Kidney epithelial cell (primary cell): ENCODE data around the gene NCKAP5. TPM values are rescaled to one million over a fixed set of nuclear protein-coding genes. Genes with fewer than 3 reads are reported as not detected.

Experiments
- DNase-seq: peaks from one replicate; pipeline ENCODE4 v3.0.0-alpha.2; 2010; ENCODE audit warnings: low read depth
- H3K27me3 ChIP-seq: 2 replicates; pipeline ENCODE4 v1.6.0; 2011; ENCODE audit warnings: low read length; ENCODE audit not compliant: control insufficient read depth, insufficient read depth
- H3K36me3 ChIP-seq: 2 replicates; pipeline ENCODE4 v1.5.1; 2011; ENCODE audit warnings: low read length; ENCODE audit not compliant: control insufficient read depth, insufficient read depth
- H3K4me3 ChIP-seq: 2 replicates; pipeline ENCODE4 v1.5.1; 2011; ENCODE audit warnings: low read depth, mild to moderate bottlenecking, control low read depth, low read length
- total RNA-seq: library from RNA; depleted of rRNA; stranded (reverse); fragments of >200 nt; gene quantifications from 2 replicates; pipeline ENCODE4 v1.2.3, GENCODE V29; 2015
- TF ChIP-seq, protein P1 (sequence below): IDR thresholded peaks from 2 replicates; pipeline ENCODE4 v1.5.1; 2011; ENCODE audit warnings: mild to moderate bottlenecking, moderate library complexity, low read length, control low read depth, inconsistent platforms; ENCODE audit not compliant: insufficient read depth, poor library complexity, severe bottlenecking

NCKAP5 gene
- total RNA-seq, 1 donor from 2014 or later = 0.33 TPM

DNA sequence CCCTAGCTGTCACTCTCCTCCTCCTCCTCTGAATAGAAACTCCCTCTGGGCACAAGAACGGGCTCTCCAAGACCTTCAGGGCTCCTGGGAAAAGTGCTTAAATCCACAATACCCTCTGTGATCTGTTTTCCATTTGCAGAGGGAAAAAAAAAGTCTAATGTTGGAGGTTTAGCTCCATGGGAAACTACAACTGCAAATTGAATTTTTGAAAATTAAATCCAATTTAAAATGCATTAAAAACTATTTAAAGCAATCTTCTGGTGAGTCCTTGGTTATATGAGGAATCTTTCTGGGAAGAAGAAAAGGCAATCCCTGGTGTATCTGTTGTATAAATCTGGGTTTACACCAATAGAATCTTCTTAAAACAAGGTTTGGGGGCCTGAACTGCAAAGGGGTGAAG lies 64.3 kb downstream of the NCKAP5 start:
- no peaks in the 10 kb centered on the region for H3K36me3 ChIP-seq
- DNase-seq = no peak
- TF ChIP-seq, protein P1, sequence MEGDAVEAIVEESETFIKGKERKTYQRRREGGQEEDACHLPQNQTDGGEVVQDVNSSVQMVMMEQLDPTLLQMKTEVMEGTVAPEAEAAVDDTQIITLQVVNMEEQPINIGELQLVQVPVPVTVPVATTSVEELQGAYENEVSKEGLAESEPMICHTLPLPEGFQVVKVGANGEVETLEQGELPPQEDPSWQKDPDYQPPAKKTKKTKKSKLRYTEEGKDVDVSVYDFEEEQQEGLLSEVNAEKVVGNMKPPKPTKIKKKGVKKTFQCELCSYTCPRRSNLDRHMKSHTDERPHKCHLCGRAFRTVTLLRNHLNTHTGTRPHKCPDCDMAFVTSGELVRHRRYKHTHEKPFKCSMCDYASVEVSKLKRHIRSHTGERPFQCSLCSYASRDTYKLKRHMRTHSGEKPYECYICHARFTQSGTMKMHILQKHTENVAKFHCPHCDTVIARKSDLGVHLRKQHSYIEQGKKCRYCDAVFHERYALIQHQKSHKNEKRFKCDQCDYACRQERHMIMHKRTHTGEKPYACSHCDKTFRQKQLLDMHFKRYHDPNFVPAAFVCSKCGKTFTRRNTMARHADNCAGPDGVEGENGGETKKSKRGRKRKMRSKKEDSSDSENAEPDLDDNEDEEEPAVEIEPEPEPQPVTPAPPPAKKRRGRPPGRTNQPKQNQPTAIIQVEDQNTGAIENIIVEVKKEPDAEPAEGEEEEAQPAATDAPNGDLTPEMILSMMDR = no peak
- no peak overlapping the region for H3K4me3 ChIP-seq
- H3K27me3 ChIP-seq = no peaks in the 10 kb centered on the region

DNA sequence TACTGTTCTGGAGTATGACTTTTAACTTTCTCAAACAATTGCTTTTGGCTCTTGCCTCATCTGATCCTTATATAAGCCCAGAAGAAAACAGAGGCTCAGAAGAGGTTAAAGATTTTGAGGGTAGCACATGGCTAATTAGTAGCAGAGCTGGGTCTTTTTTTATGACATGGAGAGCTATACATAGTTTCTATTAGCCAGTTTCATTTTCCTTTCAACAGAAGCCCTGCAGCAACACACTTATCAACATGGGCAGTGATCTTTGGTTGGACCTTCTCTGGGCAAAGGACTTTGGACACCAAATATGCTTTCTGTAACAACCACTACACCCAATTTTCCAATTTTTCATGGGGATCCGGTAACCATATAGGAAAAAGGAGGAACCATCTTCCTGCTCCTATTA lies 64.9 kb downstream of the NCKAP5 start:
- DNase-seq = no peak
- H3K27me3 ChIP-seq = no peaks in the 10 kb centered on the region
- H3K36me3 ChIP-seq = no peaks in the 10 kb centered on the region
- no peak overlapping the region for H3K4me3 ChIP-seq
- TF ChIP-seq, protein P1 = no peak

DNA sequence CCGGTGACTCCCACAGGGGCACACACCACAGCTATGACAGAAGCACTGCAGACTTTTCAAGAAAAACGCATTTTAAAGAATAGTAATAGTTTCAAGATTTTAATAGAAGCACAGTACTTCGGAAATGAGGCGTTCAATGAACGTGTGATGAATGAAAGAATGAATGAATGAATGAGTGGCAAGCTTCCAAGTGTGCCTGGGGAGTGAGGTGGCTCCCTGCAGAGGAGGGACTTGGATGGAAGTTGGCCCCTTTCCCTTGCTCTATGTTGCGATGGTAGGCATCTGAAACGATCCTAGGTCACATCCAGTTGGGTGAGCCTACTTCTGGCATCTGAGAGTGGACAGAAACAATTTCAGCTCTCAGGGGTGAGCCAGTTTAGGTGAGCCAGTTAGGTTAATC lies 65.6 kb downstream of the NCKAP5 start:
- Histone ChIP-seq H3K27me3 (no peaks in the 10 kb centered on the region), H3K4me3 (no peak overlapping the region), H3K36me3 (no peaks in the 10 kb centered on the region)
- TF ChIP-seq, protein P1 = no peak
- no peak for DNase-seq

DNA sequence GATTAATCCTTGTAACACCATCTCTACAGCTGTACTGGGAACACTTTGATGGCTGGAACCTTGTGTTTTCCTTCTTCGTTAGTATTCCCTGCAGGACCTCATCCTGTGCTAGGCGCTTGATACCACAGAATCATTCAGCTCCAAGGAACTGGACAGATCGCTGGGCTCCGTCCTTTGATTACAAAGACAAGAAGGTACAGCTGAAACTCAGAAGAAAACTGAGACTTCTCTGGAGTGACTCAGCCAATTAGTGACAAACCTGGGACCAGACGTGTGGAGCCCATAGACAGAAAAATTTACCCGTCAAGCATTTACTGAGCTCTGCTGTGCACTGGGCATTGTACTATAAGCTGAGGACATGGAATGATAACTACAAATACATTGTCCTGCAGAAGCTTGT lies 67.3 kb downstream of the NCKAP5 start:
- no peaks in the 10 kb centered on the region for H3K27me3 ChIP-seq
- TF ChIP-seq, protein P1 = no peak
- no peaks in the 10 kb centered on the region for H3K36me3 ChIP-seq
- no peak for DNase-seq
- no peak overlapping the region for H3K4me3 ChIP-seq

DNA sequence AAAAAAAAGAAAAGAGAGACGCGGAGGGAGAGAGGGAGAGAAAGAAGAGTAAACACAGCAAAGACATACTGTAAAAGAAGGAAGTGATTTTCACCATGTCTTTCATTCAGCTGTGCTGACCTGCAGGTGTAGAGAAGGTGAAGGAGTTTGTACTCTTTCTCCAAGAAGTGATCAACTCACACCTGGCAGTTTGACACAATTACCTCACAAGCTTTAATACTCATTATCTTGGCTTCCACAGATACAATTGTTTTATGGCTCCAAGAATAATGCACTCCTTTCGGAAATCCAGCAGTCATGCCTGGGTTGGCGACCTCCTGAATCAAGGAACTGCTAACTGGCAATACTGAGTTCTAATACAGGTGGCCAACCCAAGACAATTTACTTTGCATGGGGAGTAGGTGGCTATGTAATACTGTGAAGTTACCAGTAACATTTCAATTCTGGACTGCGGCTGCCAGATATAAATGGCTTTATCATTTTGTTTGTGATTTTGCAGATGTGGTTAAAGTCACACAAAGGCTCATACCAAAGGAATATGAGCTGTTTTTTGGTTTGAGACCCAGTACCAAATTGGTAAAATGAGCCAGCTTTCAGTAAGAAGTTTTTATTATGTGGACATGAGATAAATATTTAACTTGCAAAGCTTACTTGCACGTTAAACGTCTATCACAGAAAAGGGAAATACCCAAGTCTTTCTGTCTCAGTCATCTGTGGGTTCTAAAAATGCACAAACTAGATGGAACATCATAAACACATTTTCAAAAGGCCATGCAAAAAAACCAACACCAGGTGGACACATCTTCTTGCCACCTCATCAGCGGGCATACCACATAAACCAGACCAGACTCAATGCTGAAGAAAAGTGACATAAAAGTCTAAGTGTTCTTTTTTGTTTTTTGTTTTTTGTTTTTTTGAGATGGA lies 69.3 kb downstream of the NCKAP5 start:
- TF ChIP-seq, protein P1 = no peak
- no peak for DNase-seq
- Histone ChIP-seq H3K4me3 (no peak overlapping the region), H3K27me3 (no peaks in the 10 kb centered on the region), H3K36me3 (no peaks in the 10 kb centered on the region)
